Nucleus accumbens (tissue), 56 donors: ENCODE measurements around the gene SF3B4.

Experiments
- DNase-seq, 56 donors: peaks; one replicate each; lab custom pipeline; 2025; lab: John Stamatoyannopoulos, UW

SF3B4 gene

GRCh38 chr1:149934356-149934755 is 6.8 kb upstream of the SF3B4 start:
- DNase-seq, result no peak

GRCh38 chr1:149933208-149933607 is 5.6 kb upstream of the SF3B4 start:
- DNase-seq, result no peak

- no peak for DNase-seq
Observed at GRCh38 chr1:149932474-149932873, 4.9 kb upstream of the SF3B4 start.

GRCh38 chr1:149931212-149931790 is 3.7 kb upstream of the SF3B4 start:
- no peak for DNase-seq

GRCh38 chr1:149929856-149930255 is 2.3 kb upstream of the SF3B4 start:
- DNase-seq, result no peak

- no peak for DNase-seq
Observed at GRCh38 chr1:149928401-149928724, 760 bp upstream of the SF3B4 start.

- DNase-seq, result no peak
Observed at GRCh38 chr1:149927056-149927562, 494 bp downstream of the SF3B4 start.

GRCh38 chr1:149926296-149926695 is 1.3 kb downstream of the SF3B4 start:
- DNase-seq, result no peak

- no peak for DNase-seq
Observed at GRCh38 chr1:149925751-149926150, 1.9 kb downstream of the SF3B4 start.

- DNase-seq, result no peak
Observed at GRCh38 chr1:149925345-149925744, 2.3 kb downstream of the SF3B4 start.

GRCh38 chr1:149923626-149924025 is 4.0 kb downstream of the SF3B4 start:
- no peak for DNase-seq

GRCh38 chr1:149917571-149918144 is 9.9 kb downstream of the SF3B4 start, which contains the start of gene SV2A:
TSS of gene SV2A (minus strand) at chr1:149917844. CDS start at chr1:149913840, 4,004 bp downstream.
- peak in 53 of 56 donors; percentile 16 to 83 (median 61) for DNase-seq

- peak in 1 of 56 donors; percentile 3 for DNase-seq
Observed at GRCh38 chr1:149916898-149917252, 10.7 kb downstream of the SF3B4 start.

GRCh38 chr1:149916193-149916897 is 11.3 kb downstream of the SF3B4 start:
- DNase-seq, result peak in 1 of 56 donors; percentile 29

- DNase-seq, result peak in 3 of 56 donors; percentile 5 to 14 (median 12)
Observed at GRCh38 chr1:149915429-149916192, 12.0 kb downstream of the SF3B4 start.

GRCh38 chr1:149914545-149914944 is 13.1 kb downstream of the SF3B4 start:
- no peak for DNase-seq

GRCh38 chr1:149906570-149907075 is 21.0 kb downstream of the SF3B4 start:
- DNase-seq, result no peak

GRCh38 chr1:149903836-149904491 is 23.6 kb downstream of the SF3B4 start:
- no peak for DNase-seq

GRCh38 chr1:149899460-149900284 is 27.9 kb downstream of the SF3B4 start, which contains the start of gene BOLA1:
TSS of gene BOLA1 (plus strand) at chr1:149899568. CDS start at chr1:149900060, 492 bp downstream.
- DNase-seq, result peak; percentile 37 to 97 (median 88)
